ENCODE measurements around the gene MVK. TPM values are rescaled to one million over a fixed set of nuclear protein-coding genes. Genes with fewer than 3 reads are reported as not detected.

Gene MVK
- polyA plus RNA-seq, 1 donor (not counting 4 experiments of a cell fraction or from before 2014, with no cell fraction given) = 26.7 TPM

DNA sequence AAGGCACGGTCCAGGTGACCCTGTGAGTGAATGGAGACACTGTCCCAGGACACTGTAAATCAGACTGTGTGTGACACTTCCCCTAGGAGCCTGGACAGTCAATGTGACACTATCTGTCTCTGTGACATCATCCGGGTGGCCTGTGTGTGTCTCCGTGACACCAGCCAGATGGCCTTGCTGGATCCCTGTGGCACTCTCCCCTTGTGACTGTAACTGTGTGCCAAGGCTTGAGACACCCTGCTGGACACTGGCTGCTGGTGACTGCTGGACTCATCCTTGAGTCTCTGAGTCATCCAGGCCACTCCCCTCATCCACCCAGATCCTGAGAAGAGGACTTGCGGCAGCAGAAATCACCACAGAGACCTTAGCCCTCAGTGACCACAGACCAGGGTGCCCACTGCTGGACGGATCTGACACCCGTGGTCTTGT, 51.6 kb downstream of the MVK start:
- H3K9ac ChIP-seq (ENCODE audit: control insufficient read depth, extremely low read depth, insufficient read depth, low read length) = no peak overlapping the region
- dilution Hi-C loops (cut with MboI; ENCODE audit: extremely low pct_ligation_motif_present, low sequenced_read_pairs) = loop anchor here (25.0 kb wide), 1 partner anchor 162 kb away; no protein-coding TSS in a partner anchor
- H3K4me2 ChIP-seq (ENCODE audit: control insufficient read depth, extremely low read depth, insufficient read depth, low read depth, low read length) = no peak overlapping the region
- no peaks in the 10 kb centered on the region for H3K36me3 ChIP-seq (ENCODE audit: control insufficient read depth in 2 of 2, extremely low read depth in 1 of 2, insufficient read depth in 2 of 2, low read length in 2 of 2)
- H3K4me3 ChIP-seq (ENCODE audit: control insufficient read depth in 2 of 3, extremely low read depth in 1 of 3, insufficient read depth in 2 of 3, low read depth in 1 of 3, low read length in 3 of 3) = no peak overlapping the region
- no peaks in the 10 kb centered on the region for H3K79me2 ChIP-seq (ENCODE audit: control insufficient read depth, insufficient read depth, low read length)
- H3K27ac ChIP-seq (ENCODE audit: control insufficient read depth, insufficient read depth, low read length) = no peak overlapping the region
- no peak overlapping the region for H2AFZ ChIP-seq (ENCODE audit: control insufficient read depth, low read length)
- DNase-seq (ENCODE audit: low read depth, low spot score) (no peak), FAIRE-seq (no peak)
- H3K27me3 ChIP-seq (ENCODE audit: control insufficient read depth, extremely low read depth, insufficient read depth, low read length) = peaks cover 21% of the 10 kb centered on the region
- H4K20me1 ChIP-seq (ENCODE audit: control insufficient read depth, extremely low read depth, insufficient read depth, low read length) = no peaks in the 10 kb centered on the region
- H3K4me1 ChIP-seq (ENCODE audit: control insufficient read depth, extremely low read depth, insufficient read depth, low read length) = no peaks in the 10 kb centered on the region
- no peak for TF ChIP-seq CTCF (optimal IDR thresholded peaks at IDR 0.05 in 1 of 3, IDR thresholded peaks at IDR 0.05 in 1 of 3, conservative IDR thresholded peaks at IDR 0.05 in 1 of 3; ENCODE audit: extremely low read depth in 1 of 3, insufficient read depth in 2 of 3, low read length in 3 of 3)
- TF ChIP-seq EZH2 (IDR thresholded peaks at IDR 0.05; ENCODE audit: low read length) = no peak
- H3K9me1 ChIP-seq (ENCODE audit: control insufficient read depth, extremely low read depth, insufficient read depth, low read length) = no peaks in the 10 kb centered on the region
- no peaks in the 10 kb centered on the region for H3K9me3 ChIP-seq (ENCODE audit: control insufficient read depth, low read depth, low read length)

DNA sequence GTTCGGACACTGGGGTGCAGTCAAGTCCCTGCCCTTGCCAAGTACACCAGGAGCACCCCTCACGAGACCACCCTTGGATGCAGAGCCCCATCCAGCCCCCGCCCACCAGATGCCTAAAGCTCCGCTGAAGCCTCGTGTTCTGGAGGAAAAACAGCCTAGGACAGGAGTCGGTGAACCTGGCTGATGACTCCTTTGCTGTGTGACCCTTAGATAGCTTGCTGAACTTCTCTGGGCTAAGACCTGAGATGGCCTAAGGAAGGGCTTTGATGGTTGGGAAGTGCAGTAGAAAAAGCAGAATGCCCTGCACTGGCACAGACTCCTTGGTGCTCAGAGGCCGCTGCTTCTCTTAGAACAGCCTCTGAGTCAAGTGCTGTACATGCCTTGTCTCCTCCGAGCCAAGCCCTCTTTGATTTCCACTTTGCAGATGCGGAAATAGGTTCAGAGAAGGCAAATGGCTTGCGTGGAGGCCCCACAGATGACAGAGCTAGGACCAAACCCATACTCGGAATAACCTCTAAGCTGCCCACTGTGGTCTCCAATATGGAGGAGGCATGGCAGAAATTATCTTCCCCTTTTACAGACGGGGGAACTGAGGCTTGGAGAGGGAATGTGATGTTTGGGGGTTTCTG, 52.3 kb downstream of the MVK start:
- Histone ChIP-seq H3K27ac (ENCODE audit: control insufficient read depth, insufficient read depth, low read length) (no peak overlapping the region), H3K4me2 (ENCODE audit: control insufficient read depth, extremely low read depth, insufficient read depth, low read depth, low read length) (no peak overlapping the region), H3K4me1 (ENCODE audit: control insufficient read depth, extremely low read depth, insufficient read depth, low read length) (no peaks in the 10 kb centered on the region), H2AFZ (ENCODE audit: control insufficient read depth, low read length) (no peak overlapping the region), H3K9me3 (ENCODE audit: control insufficient read depth, low read depth, low read length) (no peaks in the 10 kb centered on the region), H3K9ac (ENCODE audit: control insufficient read depth, extremely low read depth, insufficient read depth, low read length) (no peak overlapping the region), H4K20me1 (ENCODE audit: control insufficient read depth, extremely low read depth, insufficient read depth, low read length) (no peaks in the 10 kb centered on the region), H3K9me1 (ENCODE audit: control insufficient read depth, extremely low read depth, insufficient read depth, low read length) (no peaks in the 10 kb centered on the region), H3K4me3 (ENCODE audit: control insufficient read depth in 2 of 3, extremely low read depth in 1 of 3, insufficient read depth in 2 of 3, low read depth in 1 of 3, low read length in 3 of 3) (no peak overlapping the region), H3K27me3 (ENCODE audit: control insufficient read depth, extremely low read depth, insufficient read depth, low read length) (peaks cover 24% of the 10 kb centered on the region), H3K79me2 (ENCODE audit: control insufficient read depth, insufficient read depth, low read length) (no peaks in the 10 kb centered on the region), H3K36me3 (ENCODE audit: control insufficient read depth in 2 of 2, extremely low read depth in 1 of 2, insufficient read depth in 2 of 2, low read length in 2 of 2) (no peaks in the 10 kb centered on the region)
- TF ChIP-seq CTCF (optimal IDR thresholded peaks at IDR 0.05 in 1 of 3, IDR thresholded peaks at IDR 0.05 in 1 of 3, conservative IDR thresholded peaks at IDR 0.05 in 1 of 3; ENCODE audit: extremely low read depth in 1 of 3, insufficient read depth in 2 of 3, low read length in 3 of 3) = no peak
- TF ChIP-seq EZH2 (IDR thresholded peaks at IDR 0.05; ENCODE audit: low read length) = no peak
- dilution Hi-C loops (cut with MboI; ENCODE audit: extremely low pct_ligation_motif_present, low sequenced_read_pairs) = loop anchor here (25.0 kb wide), 1 partner anchor 161 kb away; no protein-coding TSS in a partner anchor
- FAIRE-seq (no peak), DNase-seq (ENCODE audit: low read depth, low spot score) (no peak)
